HS-5 (cell line): ENCODE measurements around the gene PDIA5.

ENCODE experiments used
- DNase-seq: peaks from one replicate; pipeline ENCODE4 v3.0.0-alpha.2; 2012; ENCODE audit warnings: low read depth

PDIA5 gene

DNA sequence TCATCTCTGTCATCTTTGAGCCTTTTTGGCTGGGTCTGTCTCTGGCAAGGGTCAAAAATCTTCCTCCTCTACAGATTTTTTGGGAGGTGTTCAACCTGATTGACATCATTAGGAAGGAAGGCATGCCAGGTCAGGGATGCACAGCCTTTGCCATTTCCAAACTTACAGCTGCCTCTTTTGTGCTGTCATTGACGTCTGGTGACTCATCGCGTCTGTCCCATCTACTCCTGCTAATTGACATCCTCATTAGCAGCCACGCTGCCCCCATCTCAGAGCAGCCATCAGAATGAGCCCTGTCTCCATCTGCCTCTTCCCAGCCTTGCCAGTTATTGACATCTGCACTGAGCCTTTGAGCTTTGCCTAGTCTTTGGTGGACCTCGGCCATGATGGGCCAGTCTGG, 53.0 kb downstream of the PDIA5 start:
- no peak for DNase-seq

DNA sequence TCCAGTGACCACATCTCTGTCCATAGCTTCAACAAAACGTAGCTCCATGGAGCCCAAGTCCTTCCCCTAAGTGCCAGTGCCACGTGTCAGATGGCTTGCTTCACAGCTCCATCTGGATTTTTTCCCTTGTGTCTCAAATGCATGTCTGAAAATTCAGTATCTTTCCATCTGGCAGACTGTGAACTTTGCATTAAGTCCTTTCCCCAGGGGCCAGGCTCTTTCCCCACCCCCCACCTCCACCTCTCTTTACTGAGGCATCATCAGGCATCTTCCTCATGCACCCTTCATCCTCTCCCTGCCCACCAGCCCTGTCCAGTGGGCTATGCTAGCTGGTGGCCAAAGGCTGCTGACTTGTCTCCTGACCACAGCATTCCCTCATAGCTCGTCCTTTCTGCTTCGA, 53.7 kb downstream of the PDIA5 start:
- DNase-seq = no peak

GRCh38 chr3:123122057-123122456, 55.2 kb downstream of the PDIA5 start:
- DNase-seq = no peak

DNA sequence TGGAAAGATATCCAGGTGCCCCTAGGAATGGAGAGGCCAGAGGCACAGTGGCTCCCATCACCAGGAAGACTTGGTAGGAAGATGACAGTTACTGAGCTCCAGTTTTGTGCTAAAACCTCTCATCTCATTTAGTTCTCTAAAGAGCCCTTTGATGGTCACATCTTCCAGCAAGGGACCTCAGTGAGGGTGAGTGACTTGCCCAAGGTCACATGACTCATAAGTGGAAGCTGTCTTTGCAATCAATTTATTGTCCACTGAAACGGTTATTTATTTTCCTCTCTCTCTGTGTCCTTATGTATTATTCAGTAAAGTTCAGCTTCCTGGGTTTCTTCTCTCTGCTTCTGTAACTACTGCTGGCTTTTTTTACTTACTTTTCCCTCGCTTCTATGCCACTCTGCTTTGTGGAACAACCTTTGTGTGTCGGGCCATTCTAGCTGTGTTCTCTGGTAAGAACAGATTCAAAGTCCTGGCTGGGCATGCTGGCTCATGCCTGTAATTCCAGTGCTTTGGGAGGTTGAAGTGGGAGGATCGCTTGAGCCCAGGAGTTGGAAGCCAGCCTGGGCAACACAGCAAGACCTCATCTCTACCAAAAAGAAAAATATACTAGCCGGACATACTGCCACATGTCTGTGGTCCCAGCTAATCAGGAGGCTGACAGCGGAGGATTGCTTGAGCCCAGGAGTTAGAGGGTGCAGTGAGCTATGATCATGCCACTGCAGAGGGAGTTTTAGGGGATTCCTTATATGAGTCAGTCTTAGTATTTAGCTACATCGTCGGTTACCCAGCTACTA, 55.9 kb downstream of the PDIA5 start:
- no peak for DNase-seq

GRCh38 chr3:123123716-123124616, 57.1 kb downstream of the PDIA5 start:
- no peak for DNase-seq

DNA sequence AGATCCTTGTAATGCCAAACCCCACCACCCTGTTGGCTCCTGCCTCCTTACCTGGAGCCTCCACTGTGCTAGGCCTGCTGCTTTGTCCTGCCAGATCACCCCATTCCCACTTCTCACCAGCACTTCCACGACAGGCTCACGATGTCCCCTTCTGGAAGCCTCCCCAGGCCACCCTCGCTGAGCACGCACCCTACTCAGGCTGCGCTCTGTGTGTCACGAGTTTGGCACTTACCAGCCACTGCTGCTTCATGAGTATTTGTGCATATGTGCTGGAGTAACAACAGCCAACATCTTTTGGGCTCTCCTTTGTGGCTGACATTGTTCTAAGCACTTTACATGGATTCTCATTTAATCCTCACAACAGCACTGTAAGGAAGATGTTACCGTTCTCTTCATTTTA, 58.1 kb downstream of the PDIA5 start:
- no peak for DNase-seq

- DNase-seq = no peak
Observed at GRCh38 chr3:123126031-123126430, 59.2 kb downstream of the PDIA5 start.

GRCh38 chr3:123126653-123127052, 59.8 kb downstream of the PDIA5 start:
- DNase-seq = no peak

DNA sequence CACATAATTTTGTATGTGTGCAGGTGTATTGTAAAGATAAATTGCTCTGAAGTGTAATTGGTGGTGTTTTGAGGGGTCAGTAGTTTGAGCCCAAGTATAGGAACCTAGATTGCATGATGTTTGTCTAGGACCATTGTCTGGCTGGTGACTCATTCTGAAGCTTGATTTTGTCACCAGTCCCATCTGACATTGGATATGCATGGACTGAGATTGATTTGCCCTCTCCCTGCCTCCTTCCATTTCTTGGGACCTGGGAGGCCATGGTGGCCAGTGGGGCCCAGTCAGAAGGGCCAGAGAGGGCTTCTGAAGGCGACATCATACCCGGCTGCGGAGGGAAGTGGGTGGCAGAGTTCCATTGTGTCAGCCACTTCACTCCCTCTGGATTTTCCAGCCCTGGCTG, 62.3 kb downstream of the PDIA5 start:
- DNase-seq = no peak

DNA sequence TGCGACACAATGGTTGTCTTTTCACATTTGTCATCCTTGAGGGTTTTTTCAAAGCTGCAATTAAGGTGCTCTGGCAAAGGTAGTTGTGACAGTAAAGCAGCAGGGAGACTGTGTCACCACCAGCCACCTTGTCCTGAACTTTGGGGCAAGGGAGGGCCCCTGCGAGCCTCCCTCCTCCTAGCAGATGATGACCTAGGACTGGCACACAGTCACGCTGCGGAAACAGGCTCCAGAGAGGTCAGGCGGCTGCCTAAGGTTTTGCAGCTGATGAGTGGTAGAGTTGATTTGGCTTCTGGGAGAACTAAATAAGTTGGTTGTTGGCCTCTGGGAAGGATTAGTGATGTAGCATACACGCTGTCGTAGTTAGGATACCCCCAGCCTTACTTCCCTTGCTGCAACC, 62.7 kb downstream of the PDIA5 start:
- DNase-seq = no peak

GRCh38 chr3:123130079-123130750, 63.4 kb downstream of the PDIA5 start:
- DNase-seq = no peak

DNA sequence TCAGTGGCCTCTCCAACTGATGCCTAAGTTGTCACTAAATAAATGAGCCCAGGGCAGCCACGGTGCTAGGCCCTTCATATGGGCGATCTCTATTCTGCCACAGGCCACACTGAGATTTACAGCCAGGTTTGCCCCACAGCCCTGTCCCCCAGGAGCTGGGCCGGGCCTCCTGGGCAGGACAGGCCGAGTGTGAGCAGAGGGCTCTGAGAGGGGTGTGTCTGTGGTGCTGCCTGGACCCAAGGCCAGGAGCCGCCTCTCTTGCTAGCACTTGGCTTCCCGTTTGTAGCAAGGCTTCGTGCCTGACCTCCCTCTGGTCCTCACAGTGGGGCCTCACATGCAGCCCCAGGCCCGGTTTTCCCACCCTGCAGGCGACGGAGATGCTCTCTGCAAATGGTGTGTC, 67.8 kb downstream of the PDIA5 start:
- no peak for DNase-seq

- no peak for DNase-seq
Observed at GRCh38 chr3:123137001-123137400, 70.2 kb downstream of the PDIA5 start.

DNA sequence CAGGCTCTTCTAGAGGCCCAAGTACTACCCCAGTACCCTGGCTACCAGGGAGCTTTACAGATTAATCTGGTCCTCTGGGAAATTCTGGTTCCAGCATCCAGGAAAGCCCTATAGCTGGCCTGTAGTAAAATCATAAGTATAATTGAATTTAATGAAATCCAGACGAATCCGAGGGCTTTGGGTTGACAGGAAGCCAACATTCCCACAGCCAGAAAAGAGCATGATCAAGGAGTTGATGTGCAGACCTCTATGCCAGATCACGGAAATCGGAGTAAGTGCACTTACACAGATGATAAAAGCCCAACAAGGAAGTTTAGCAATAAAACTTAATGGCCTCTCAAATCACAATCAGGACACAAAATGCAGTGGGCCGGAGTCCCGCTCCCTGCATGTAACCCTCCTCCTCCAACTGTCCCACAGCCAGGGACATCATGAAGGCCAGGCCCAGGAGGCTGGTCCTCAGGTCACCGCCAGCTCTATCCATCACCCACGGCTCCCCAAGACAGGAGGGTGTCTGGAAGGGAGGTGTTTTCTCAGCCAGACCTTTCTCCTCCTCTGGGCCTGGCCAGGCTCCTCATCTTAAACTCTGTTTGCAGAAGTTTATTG, 72.1 kb downstream of the PDIA5 start:
- DNase-seq = no peak

DNA sequence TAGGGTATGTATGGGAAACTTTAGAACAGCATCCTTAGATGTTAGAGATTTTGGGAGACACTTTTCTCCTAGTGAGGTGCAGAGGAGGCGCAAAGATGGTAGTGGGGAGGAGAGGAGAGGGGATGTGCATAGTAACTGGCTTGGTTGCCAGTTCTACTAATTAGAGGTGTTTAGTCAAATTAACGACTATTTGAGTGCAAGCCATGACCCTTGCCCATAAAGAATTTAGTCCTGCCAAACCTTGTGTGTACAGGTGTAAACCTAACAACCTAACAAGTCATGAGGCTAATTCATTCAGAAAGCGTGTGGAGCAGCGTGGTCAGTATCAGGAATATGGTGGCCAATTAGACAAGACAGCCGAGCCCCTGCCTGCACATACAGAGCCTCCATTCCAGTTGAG, 72.7 kb downstream of the PDIA5 start:
- DNase-seq = no peak

DNA sequence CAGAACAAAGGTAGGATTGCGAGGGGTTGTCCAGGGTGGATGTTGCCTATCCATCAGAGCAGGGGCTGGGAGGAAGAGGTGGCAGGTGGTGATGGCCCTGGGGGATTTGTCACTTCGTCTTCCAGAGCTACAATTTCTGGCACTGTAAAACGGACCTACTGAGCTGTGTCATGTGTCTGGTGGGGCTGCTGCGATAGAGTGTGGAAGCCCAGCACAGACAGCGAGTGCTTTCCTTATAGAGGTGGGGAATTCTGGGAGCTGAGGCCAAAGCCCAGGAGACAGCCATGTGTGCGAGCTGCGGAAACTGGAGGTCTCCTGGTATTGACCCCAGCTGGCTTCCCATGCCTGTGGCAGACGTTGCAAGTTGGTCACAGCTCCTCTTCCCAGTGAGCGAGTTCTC, 73.7 kb downstream of the PDIA5 start:
- DNase-seq = no peak

DNA sequence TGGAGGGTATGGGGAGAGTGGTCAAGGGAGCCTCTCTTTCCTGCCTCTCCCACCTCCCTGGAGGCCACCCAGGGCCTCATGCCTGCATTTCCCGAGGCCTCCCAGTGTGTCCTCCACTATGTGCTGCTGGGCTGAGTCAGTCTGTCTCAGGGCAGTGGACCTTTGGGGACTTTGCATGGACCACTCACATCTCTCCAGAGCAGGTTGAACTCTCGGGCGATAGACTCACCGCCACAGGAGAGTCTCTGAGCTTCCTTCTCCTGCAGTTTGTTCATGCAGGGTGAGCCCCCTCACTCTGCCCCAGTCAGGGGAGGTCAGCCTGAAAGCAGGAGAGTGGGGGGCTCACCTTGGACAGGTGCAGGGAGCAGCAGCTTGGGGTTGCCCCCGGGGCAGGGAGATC, 74.5 kb downstream of the PDIA5 start:
- no peak for DNase-seq

DNA sequence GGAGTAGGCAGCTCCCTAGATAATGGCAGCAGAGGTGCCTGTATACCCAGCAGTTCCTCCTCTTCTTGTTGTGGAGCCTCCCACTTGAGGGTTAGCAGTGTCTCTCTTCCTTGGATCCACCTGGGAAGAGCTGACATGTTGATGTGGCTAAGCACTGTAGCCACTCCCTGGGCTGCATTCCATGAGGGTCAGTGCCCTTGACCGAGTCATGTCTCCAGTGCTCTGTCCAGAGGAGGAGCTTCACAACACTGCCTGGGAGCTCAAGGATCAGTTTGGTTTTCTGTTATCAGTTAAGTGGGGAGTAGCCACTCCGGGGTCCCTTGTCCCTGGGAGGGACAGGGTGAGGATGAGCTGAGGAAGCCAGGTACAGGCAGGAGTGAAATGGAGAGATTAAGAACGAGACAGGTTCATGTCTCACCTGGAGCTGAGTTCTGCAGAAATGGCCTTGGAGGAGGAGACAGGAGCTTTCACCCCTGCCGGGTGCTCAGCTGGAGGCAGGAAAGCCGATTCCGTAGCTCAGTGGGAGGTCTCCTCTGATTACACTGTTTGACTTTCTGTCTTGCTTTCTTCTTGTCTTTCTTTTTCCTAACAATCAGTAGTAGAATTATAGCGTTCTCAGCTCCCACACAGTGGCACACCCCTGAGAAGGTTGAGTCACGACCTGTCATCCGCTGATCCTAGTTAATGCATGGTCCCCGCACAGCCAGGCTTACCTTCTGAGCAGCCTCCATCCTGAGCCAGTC, 77.0 kb downstream of the PDIA5 start:
- DNase-seq = no peak

- DNase-seq = no peak
Observed at GRCh38 chr3:123147754-123148535, 81.1 kb downstream of the PDIA5 start.

GRCh38 chr3:123148772-123149171, 81.9 kb downstream of the PDIA5 start:
- no peak for DNase-seq

GRCh38 chr3:123149525-123149924, 82.7 kb downstream of the PDIA5 start:
- no peak for DNase-seq
